Tibial artery (tissue), 4 donors: ENCODE data around the gene LRRC49.
"Not testable (repeated sequence)": the region's sequence is repeated elsewhere in the genome, so short reads cannot be mapped to it uniquely, and the experiment has no call there.

Experiments
- DNase-seq, 2 donors: peaks; one replicate each; pipeline ENCODE4 v3.0.0-alpha.2; 2019
- H3K27ac ChIP-seq, 2 donors: fragments of 200-600 bp; sonication (generic) in 1 of 2; 1 replicate in 1 of 2; 2 replicates in 1 of 2; pipeline ENCODE4 v1.5.1; 2018 to 2019; ENCODE audit warnings: mild to moderate bottlenecking in 1 of 2
- H3K27me3 ChIP-seq, 2 donors: fragments of 200-600 bp; sonication (generic) in 1 of 2; one replicate each; pipeline versions ENCODE4 v1.5.1 to v1.6.0; 2016 to 2019
- H3K36me3 ChIP-seq, 3 donors: fragments of 200-600 bp; sonication (generic) in 2 of 3; one replicate each; pipeline ENCODE4 v1.5.1; 2016 to 2019; ENCODE audit warnings: mild to moderate bottlenecking in 2 of 3
- H3K4me1 ChIP-seq, 4 donors: fragments of 200-600 bp; sonication (generic) in 2 of 4; 1 replicate in 3 of 4; 2 replicates in 1 of 4; pipeline ENCODE4 v1.5.1; 2016 to 2019
- H3K4me3 ChIP-seq, 2 donors: fragments of 200-600 bp; sonication (generic) in 1 of 2; 1 replicate in 1 of 2; 2 replicates in 1 of 2; pipeline ENCODE4 v1.5.1; 2018 to 2019; ENCODE audit warnings: mild to moderate bottlenecking in 2 of 2
- H3K9me3 ChIP-seq, 3 donors: fragments of 200-600 bp; sonication (generic) in 1 of 3; one replicate each; pipeline ENCODE4 v1.5.1; 2016 to 2019
- intact Hi-C: fragments of 100-400 bp; cut with DNase I; formaldehyde crosslinking; loops from one replicate; pipeline ENCODE4 v1.15.0; 2023; ENCODE audit warnings: low total_unique reads
- TF ChIP-seq, protein P1 (sequence below), 2 experiments: fragments of 200-600 bp in 1 of 2; fragments of 450-650 bp in 1 of 2; IDR thresholded peaks; one replicate each; pipeline ENCODE4 v1.5.1; 2017 to 2019; ENCODE audit warnings: antibody characterized with exemption in 2 of 2, mild to moderate bottlenecking in 1 of 2, moderate library complexity in 1 of 2

Gene LRRC49

DNA sequence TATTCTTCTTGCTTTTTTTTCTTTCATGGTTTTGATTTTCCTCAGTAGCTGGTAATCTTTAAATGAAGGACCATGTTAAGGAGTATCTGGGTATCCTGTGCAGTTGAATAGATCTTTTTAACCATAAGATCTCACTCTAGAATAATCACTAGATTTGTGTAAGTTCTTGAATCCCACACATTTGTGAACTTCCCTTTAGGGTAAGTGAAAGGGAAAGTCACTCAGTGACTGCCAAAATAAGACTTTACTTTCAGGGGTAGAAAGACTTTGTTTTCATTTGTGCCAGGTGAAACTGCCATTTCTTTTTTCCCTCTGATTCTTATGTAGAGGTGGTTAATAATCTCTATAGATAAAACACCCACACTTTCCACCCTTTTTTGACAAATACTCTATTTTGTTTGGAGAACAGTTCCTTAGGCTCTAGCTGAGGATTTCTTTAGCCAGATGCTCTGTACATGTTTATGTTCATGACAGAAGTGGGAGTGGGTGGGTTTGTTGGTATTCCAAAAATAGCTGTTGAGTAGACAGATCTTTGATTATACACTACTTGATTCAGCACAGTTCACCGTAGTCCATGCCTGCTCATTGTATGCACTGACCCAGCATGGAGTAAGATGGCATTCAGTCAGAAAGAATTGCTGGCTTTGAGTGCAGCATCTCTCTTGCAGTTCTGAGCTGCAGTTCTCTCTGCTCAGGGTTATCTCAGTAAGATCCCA lies 28.5 kb downstream of the LRRC49 start:
- TF ChIP-seq, protein P1, sequence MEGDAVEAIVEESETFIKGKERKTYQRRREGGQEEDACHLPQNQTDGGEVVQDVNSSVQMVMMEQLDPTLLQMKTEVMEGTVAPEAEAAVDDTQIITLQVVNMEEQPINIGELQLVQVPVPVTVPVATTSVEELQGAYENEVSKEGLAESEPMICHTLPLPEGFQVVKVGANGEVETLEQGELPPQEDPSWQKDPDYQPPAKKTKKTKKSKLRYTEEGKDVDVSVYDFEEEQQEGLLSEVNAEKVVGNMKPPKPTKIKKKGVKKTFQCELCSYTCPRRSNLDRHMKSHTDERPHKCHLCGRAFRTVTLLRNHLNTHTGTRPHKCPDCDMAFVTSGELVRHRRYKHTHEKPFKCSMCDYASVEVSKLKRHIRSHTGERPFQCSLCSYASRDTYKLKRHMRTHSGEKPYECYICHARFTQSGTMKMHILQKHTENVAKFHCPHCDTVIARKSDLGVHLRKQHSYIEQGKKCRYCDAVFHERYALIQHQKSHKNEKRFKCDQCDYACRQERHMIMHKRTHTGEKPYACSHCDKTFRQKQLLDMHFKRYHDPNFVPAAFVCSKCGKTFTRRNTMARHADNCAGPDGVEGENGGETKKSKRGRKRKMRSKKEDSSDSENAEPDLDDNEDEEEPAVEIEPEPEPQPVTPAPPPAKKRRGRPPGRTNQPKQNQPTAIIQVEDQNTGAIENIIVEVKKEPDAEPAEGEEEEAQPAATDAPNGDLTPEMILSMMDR (IDR thresholded peaks at IDR 0.05), result no peak
- no peak overlapping the region for H3K27ac ChIP-seq
- no peaks in the 10 kb centered on the region for H3K4me1 ChIP-seq
- H3K27me3 ChIP-seq, result no peaks in the 10 kb centered on the region
- no peak overlapping the region for H3K4me3 ChIP-seq
- DNase-seq, result no peak
- intact Hi-C loops, result loop anchor here (5.0 kb wide), 1 partner anchor 261 kb away; no protein-coding TSS in a partner anchor
- H3K36me3 ChIP-seq, result no peaks in the 10 kb centered on the region
- H3K9me3 ChIP-seq, result no peaks in the 10 kb centered on the region

GRCh38 chr15:70922119-70922518 lies 29.5 kb downstream of the LRRC49 start:
- intact Hi-C loops, result loop anchor here (5.0 kb wide), 1 partner anchor 260 kb away; no protein-coding TSS in a partner anchor
- Histone ChIP-seq H3K4me1 (no peaks in the 10 kb centered on the region), H3K36me3 (no peaks in the 10 kb centered on the region), H3K27me3 (no peaks in the 10 kb centered on the region), H3K9me3 (no peaks in the 10 kb centered on the region), H3K4me3 (no peak overlapping the region), H3K27ac (no peak overlapping the region)
- no peak for DNase-seq
- TF ChIP-seq, protein P1 (IDR thresholded peaks at IDR 0.05), result no peak

- H3K27ac ChIP-seq, result no peak overlapping the region
- intact Hi-C loops, result loop anchor here (5.0 kb wide), 1 partner anchor 259 kb away; no protein-coding TSS in a partner anchor
- H3K4me1 ChIP-seq, result no peaks in the 10 kb centered on the region
- no peaks in the 10 kb centered on the region for H3K36me3 ChIP-seq
- no peak for DNase-seq
- TF ChIP-seq, protein P1 (IDR thresholded peaks at IDR 0.05), result no peak
- H3K4me3 ChIP-seq, result no peak overlapping the region
- H3K27me3 ChIP-seq, result no peaks in the 10 kb centered on the region
- no peaks in the 10 kb centered on the region for H3K9me3 ChIP-seq
These were observed 30.9 kb downstream of the LRRC49 start for GRCh38 chr15:70923311-70924080.

DNA sequence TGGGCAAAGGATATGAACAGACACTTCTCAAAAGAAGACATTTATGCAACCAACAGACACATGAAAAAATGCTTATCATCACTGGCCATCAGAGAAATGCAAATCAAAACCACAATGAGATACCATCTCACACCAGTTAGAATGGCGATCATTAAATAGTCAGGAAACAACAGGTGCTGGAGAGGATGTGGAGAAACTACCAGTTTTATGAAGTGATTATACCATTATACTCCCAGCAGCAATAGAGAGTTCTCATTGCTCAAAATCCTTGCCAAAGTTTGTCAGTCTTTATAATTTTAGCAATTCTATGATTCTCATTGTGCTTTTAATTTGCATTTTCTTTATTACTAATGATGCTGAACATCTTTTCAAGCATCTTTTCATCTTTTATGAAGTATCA lies 34.3 kb downstream of the LRRC49 start:
- H3K9me3 ChIP-seq, H3K4me3 ChIP-seq, H3K27ac ChIP-seq, H3K4me1 ChIP-seq, DNase-seq, intact Hi-C loops, H3K36me3 ChIP-seq, H3K27me3 ChIP-seq: not testable (repeated sequence)

DNA sequence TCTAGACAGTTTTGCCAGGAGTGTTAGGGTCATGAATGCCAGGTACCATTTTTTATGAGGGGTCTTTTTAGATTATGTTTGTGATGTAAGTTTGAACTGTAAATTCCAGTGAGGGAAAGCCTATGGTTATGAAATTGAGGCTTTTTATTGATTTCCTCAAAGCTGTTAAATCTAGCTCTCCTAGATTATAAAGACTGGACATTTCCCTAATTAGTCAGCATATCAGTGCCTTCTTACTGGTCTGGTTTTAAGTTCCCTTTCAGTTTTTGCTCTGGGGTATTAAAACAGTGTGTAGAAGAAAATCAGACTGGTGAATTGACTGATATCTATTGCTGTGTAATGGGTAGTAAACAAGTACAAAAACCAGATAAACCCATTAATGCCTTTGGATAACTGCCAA lies 39.2 kb downstream of the LRRC49 start:
- Histone ChIP-seq H3K36me3 (no peaks in the 10 kb centered on the region), H3K27ac (no peak overlapping the region), H3K4me1 (no peaks in the 10 kb centered on the region), H3K9me3 (no peaks in the 10 kb centered on the region), H3K27me3 (no peaks in the 10 kb centered on the region), H3K4me3 (no peak overlapping the region)
- no peak for DNase-seq
- TF ChIP-seq, protein P1 (IDR thresholded peaks at IDR 0.05), result no peak
- intact Hi-C loops, result no loop called here

- DNase-seq, result no peak
- Histone ChIP-seq H3K27ac (no peak overlapping the region), H3K36me3 (no peaks in the 10 kb centered on the region), H3K9me3 (no peaks in the 10 kb centered on the region), H3K4me3 (no peak overlapping the region), H3K4me1 (no peaks in the 10 kb centered on the region), H3K27me3 (no peaks in the 10 kb centered on the region)
- TF ChIP-seq, protein P1 (IDR thresholded peaks at IDR 0.05), result no peak
- intact Hi-C loops, result no loop called here
These were observed 39.8 kb downstream of the LRRC49 start for GRCh38 chr15:70932397-70932796.
